Transverse colon (tissue), 4 donors: ENCODE results near the gene EIF4E3. TPM values are rescaled to one million over a fixed set of nuclear protein-coding genes. Genes with fewer than 3 reads are reported as not detected.

Experiments
- DNase-seq: peaks from one replicate; pipeline ENCODE4 v3.0.0-alpha.2; 2019
- H3K27ac ChIP-seq, 4 donors: fragments of 200-600 bp; sonication (generic); 2 replicates each; pipeline ENCODE4 v1.5.1; 2016 to 2018; ENCODE audit warnings: inconsistent platforms in 4 of 4
- H3K27me3 ChIP-seq: fragments of 200-600 bp; sonication (generic); 2 replicates; pipeline ENCODE4 v1.5.1; 2017; ENCODE audit warnings: inconsistent platforms
- H3K36me3 ChIP-seq, 4 donors: fragments of 200-600 bp; sonication (generic); 2 replicates each; pipeline ENCODE4 v1.5.1; 2017 to 2019; ENCODE audit warnings: inconsistent platforms in 4 of 4
- H3K4me1 ChIP-seq, 4 donors: fragments of 200-600 bp; sonication (generic); 2 replicates each; pipeline ENCODE4 v1.5.1; 2017 to 2020; ENCODE audit warnings: inconsistent platforms in 4 of 4
- H3K4me3 ChIP-seq, 4 donors: fragments of 200-600 bp; sonication (generic); 1 replicate in 1 of 4; 2 replicates in 3 of 4; pipeline versions ENCODE4 v1.5.1 to v1.6.1; 2017 to 2019; ENCODE audit warnings: inconsistent platforms in 4 of 4
- H3K9me3 ChIP-seq, 2 donors: fragments of 200-600 bp; sonication (generic); 2 replicates each; pipeline ENCODE4 v1.5.1; 2017 to 2019; ENCODE audit warnings: inconsistent platforms in 2 of 2
- EP300 ChIP-seq: sonication (generic); formaldehyde crosslinking; IDR thresholded peaks from one replicate; pipeline ENCODE4 v1.6.1; 2017; ENCODE audit warnings: antibody characterized with exemption, low read depth
- POLR2A ChIP-seq: fragments of 450-650 bp; IDR thresholded peaks from one replicate; pipeline ENCODE4 v1.6.1; 2016; ENCODE audit warnings: antibody characterized with exemption, mild to moderate bottlenecking, moderate library complexity
- POLR2AphosphoS5 ChIP-seq, 3 donors: sonication (generic); formaldehyde crosslinking; IDR thresholded peaks; one replicate each; pipeline ENCODE4 v1.6.1; 2016; ENCODE audit warnings: antibody characterized with exemption in 3 of 3
- WGBS, 2 donors: methylation state at CpG; one replicate each; pipeline ENCODE4 v1.1.5; 2018; ENCODE audit warnings: low coverage in 1 of 2; 5-methylcytosine and 5-hydroxymethylcytosine counted together
- in situ Hi-C, 4 donors: fragments of 200-750 bp; cut with MboI; loops; one replicate each; pipeline versions ENCODE4 v1.15.0 to v1.15.1; 2017; ENCODE audit warnings: low sequenced_read_pairs in 3 of 4, low pct_ligation_motif_present in 1 of 4, low pct_unique_long_range_greater_than_20kb in 1 of 4
- intact Hi-C: fragments of 100-400 bp; cut with DNase I; formaldehyde crosslinking; loops from one replicate; pipeline ENCODE4 v1.15.1; 2023; ENCODE audit warnings: low total_unique reads
- total RNA-seq, 4 donors: library from RNA; depleted of rRNA; stranded (reverse); fragments of >200 nt; gene quantifications; one replicate each; pipeline ENCODE4 v1.1.0, GENCODE V29; 2016
- TF ChIP-seq, protein P1 (sequence below), 5 experiments: fragments of 200-600 bp in 3 of 5; fragments of 450-650 bp in 2 of 5; sonication (generic) in 3 of 5; IDR thresholded peaks; 1 replicate in 2 of 5; 2 replicates in 3 of 5; pipeline ENCODE4 v1.5.1; 2016 to 2017; ENCODE audit warnings: antibody characterized with exemption in 5 of 5, inconsistent platforms in 3 of 5, mild to moderate bottlenecking in 2 of 5, moderate library complexity in 1 of 5

EIF4E3 gene
- total RNA-seq, 4 donors from 2014 or later, result 6.0 to 35.6 (median 19.4) TPM

DNA sequence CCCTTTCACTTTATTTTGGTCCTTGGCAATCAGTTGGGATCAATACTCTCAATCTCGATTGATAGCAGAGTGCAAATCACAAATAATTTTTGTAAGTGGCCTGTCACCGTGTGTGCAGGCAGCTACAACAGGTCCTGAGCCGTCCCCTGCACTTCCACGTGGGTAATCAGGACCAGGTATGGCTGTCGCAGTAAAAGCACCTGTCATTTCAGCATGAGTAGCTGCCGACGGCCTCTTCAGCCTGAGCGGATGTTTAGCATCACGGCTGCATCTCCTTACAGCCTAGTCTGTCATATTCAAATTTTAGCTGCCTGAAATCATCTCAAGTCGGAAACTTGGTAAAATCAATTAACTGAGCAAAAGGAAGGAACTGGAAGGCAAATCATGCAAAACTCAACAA, 88.7 kb downstream of the EIF4E3 start:
- Histone ChIP-seq H3K36me3 (no peaks in the 10 kb centered on the region), H3K27me3 (no peaks in the 10 kb centered on the region), H3K4me3 (no peak overlapping the region), H3K27ac (no peak overlapping the region), H3K4me1 (no peaks in the 10 kb centered on the region), H3K9me3 (no peaks in the 10 kb centered on the region)
- intact Hi-C loops, result no loop called here
- in situ Hi-C loops, result loop anchor here in 1 of 4 donors (25.0 kb wide), 1 partner anchor 1074 kb away; no protein-coding TSS in a partner anchor
- TF ChIP-seq EP300 (no peak), POLR2AphosphoS5 (IDR thresholded peaks at IDR 0.05) (no peak), POLR2A (no peak)
- TF ChIP-seq, protein P1, sequence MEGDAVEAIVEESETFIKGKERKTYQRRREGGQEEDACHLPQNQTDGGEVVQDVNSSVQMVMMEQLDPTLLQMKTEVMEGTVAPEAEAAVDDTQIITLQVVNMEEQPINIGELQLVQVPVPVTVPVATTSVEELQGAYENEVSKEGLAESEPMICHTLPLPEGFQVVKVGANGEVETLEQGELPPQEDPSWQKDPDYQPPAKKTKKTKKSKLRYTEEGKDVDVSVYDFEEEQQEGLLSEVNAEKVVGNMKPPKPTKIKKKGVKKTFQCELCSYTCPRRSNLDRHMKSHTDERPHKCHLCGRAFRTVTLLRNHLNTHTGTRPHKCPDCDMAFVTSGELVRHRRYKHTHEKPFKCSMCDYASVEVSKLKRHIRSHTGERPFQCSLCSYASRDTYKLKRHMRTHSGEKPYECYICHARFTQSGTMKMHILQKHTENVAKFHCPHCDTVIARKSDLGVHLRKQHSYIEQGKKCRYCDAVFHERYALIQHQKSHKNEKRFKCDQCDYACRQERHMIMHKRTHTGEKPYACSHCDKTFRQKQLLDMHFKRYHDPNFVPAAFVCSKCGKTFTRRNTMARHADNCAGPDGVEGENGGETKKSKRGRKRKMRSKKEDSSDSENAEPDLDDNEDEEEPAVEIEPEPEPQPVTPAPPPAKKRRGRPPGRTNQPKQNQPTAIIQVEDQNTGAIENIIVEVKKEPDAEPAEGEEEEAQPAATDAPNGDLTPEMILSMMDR (IDR thresholded peaks at IDR 0.05), result no peak
- 85 to 100% methylated on average over 4 to 10 of the region's 10 CpGs for WGBS, 2 donors
- no peak for DNase-seq

DNA sequence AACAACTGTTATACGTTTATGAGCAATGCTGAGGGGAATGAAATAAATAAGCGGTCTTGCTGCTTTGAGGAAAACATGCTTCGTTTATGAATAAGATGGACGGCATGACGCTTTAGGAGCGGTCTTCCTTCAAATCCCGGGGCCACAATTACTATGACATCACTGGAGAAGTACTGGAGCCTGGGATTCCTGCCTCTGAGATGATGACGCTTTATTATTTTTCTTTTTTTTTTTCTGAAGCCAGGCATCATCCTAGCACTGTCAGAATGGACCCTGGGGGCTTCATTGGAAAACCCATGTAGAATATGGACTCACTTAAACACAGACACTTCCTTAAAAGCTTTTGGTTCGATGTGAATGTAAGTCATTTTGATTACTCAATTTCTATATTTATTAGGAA, 89.2 kb downstream of the EIF4E3 start:
- TF ChIP-seq POLR2A, result no peak
- no peak for TF ChIP-seq POLR2AphosphoS5 (IDR thresholded peaks at IDR 0.05)
- TF ChIP-seq EP300, result no peak
- no peak overlapping the region for H3K27ac ChIP-seq
- 84 to 86% methylated on average over 9 of the region's 9 CpGs for WGBS, 2 donors
- H3K9me3 ChIP-seq, result no peaks in the 10 kb centered on the region
- no peaks in the 10 kb centered on the region for H3K27me3 ChIP-seq
- no peak overlapping the region for H3K4me3 ChIP-seq
- intact Hi-C loops, result no loop called here
- no peaks in the 10 kb centered on the region for H3K36me3 ChIP-seq
- in situ Hi-C loops, result loop anchor here in 1 of 4 donors (25.0 kb wide), 1 partner anchor 1074 kb away; no protein-coding TSS in a partner anchor
- DNase-seq, result no peak
- H3K4me1 ChIP-seq, result no peaks in the 10 kb centered on the region

- TF ChIP-seq, protein P1 (IDR thresholded peaks at IDR 0.05), result no peak
- no peak for TF ChIP-seq POLR2AphosphoS5 (IDR thresholded peaks at IDR 0.05)
- TF ChIP-seq EP300, result no peak
- intact Hi-C loops, result no loop called here
- Histone ChIP-seq H3K4me1 (peaks cover 0 to under 1% (median 0%) of the 10 kb centered on the region in 4 donors), H3K36me3 (no peaks in the 10 kb centered on the region), H3K9me3 (no peaks in the 10 kb centered on the region), H3K4me3 (no peak overlapping the region), H3K27ac (no peak overlapping the region), H3K27me3 (no peaks in the 10 kb centered on the region)
- in situ Hi-C loops, result loop anchor here in 1 of 4 donors (25.0 kb wide), 1 partner anchor 1072 kb away; no protein-coding TSS in a partner anchor
- no peak for DNase-seq
These were observed 90.5 kb downstream of the EIF4E3 start for GRCh38 chr3:71634671-71635070.

- no peak for TF ChIP-seq POLR2AphosphoS5 (IDR thresholded peaks at IDR 0.05)
- TF ChIP-seq POLR2A, result no peak
- TF ChIP-seq EP300, result no peak
- TF ChIP-seq, protein P1 (IDR thresholded peaks at IDR 0.05), result no peak
- Histone ChIP-seq H3K4me3 (no peak overlapping the region), H3K27me3 (no peaks in the 10 kb centered on the region), H3K27ac (peak overlapping the region in 1 of 4 donors; percentile 12), H3K36me3 (no peaks in the 10 kb centered on the region), H3K9me3 (no peaks in the 10 kb centered on the region), H3K4me1 (peaks cover 0 to 12% (median 0%) of the 10 kb centered on the region in 4 donors)
- intact Hi-C loops (no loop called here), in situ Hi-C loops (loop anchor here in 1 of 4 donors (25.0 kb wide), 1 partner anchor 1067 kb away; no protein-coding TSS in a partner anchor)
- 44 to 57% methylated on average over 1 to 2 of the region's 2 CpGs for WGBS, 2 donors
- DNase-seq, result no peak
These were observed 95.5 kb downstream of the EIF4E3 start for GRCh38 chr3:71629711-71630110.

GRCh38 chr3:71629289-71629688, 95.9 kb downstream of the EIF4E3 start:
- Histone ChIP-seq H3K9me3 (no peaks in the 10 kb centered on the region), H3K4me1 (peaks cover 0 to 12% (median 0%) of the 10 kb centered on the region in 4 donors), H3K36me3 (no peaks in the 10 kb centered on the region), H3K27me3 (no peaks in the 10 kb centered on the region), H3K27ac (peak overlapping the region in 1 of 4 donors; percentile 12), H3K4me3 (no peak overlapping the region)
- DNase-seq, result no peak
- 26 to 41% methylated on average over 8 of the region's 8 CpGs for WGBS, 2 donors
- no peak for TF ChIP-seq POLR2A
- no peak for TF ChIP-seq EP300
- TF ChIP-seq, protein P1 (IDR thresholded peaks at IDR 0.05), result no peak
- TF ChIP-seq POLR2AphosphoS5 (IDR thresholded peaks at IDR 0.05), result no peak
- intact Hi-C loops, result no loop called here
- in situ Hi-C loops, result loop anchor here in 1 of 4 donors (25.0 kb wide), 1 partner anchor 1067 kb away; no protein-coding TSS in a partner anchor
